Stimulated activated CD8-positive, alpha-beta memory T cell treated with anti-CD3 and anti-CD28 coated beads, Interleukin-7, amount 100 ng/mL, for 48 hours (primary cell): Measurements from ENCODE around the gene EVI5.
"Not testable (repeated sequence)": the region's sequence is repeated elsewhere in the genome, so short reads cannot be mapped to it uniquely, and the experiment has no call there.

ENCODE experiments used
- DNase-seq, 2 donors: peaks; one replicate each; pipeline ENCODE4 v3.0.0-alpha.2; 2020; ENCODE audit warnings: low read depth in 1 of 2; ENCODE audit errors: extremely low read depth in 1 of 2

EVI5 gene

GRCh38 chr1:92527670-92528069, 257.2 kb downstream of the EVI5 start:
- DNase-seq: no peak

DNA sequence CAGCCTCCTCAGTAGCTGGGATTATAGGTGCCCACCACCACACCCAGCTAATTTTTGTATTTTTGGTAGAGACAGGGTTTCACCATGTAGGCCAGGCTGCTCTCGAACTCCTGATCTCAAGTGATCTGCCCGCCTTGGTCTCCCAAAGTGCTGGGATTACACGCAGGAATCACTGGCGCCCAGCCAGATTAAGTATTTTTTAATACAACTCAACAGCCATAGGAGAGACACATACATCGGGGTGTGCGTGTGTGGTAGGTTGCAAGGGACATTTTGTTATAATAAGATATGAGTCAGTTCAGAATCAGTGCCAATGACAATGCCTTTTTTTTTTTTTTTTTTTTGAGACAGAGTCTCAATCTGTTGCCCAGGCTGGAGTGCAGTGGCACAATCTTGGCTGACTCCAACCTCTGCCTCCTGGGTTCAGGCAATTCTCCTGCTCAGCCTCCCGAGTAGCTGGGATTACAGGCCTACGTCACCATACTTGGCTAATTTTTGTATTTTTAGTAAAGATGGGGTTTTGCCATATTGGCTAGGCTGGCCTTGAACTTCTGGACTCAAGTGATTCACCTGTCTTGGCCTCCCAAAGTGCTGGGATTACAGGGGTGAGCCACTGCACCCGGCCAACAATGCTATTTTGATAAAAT, 259.8 kb downstream of the EVI5 start:
- not testable (repeated sequence) for DNase-seq

GRCh38 chr1:92519043-92519442, 265.9 kb downstream of the EVI5 start:
- DNase-seq: no peak

GRCh38 chr1:92516574-92516973, 268.3 kb downstream of the EVI5 start:
- DNase-seq: no peak

- no peak for DNase-seq
Measured at GRCh38 chr1:92515796-92516201, 269.1 kb downstream of the EVI5 start.

DNA sequence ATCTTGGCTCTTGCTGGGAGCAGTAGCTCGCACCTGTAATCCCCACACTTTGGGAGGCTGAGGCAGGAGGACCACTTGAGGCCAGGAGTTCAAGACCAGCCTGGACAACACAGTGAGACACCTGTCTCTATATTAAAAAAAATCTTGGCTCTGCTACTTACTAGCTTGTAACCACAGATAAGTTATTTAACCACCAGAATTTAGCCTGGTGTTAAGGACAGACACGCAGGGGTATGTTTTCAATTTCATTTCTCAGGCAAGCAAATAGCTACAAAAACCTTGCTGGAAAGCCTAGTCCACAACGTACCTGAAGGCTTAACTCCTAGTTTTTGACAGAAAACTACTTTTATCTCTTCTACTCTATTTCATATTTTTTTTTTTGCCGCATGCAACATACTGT, 273.4 kb downstream of the EVI5 start:
- DNase-seq: no peak

GRCh38 chr1:92509619-92510018, 275.3 kb downstream of the EVI5 start:
- no peak for DNase-seq

- DNase-seq: no peak
Measured at GRCh38 chr1:92505015-92505692, 279.8 kb downstream of the EVI5 start.

DNA sequence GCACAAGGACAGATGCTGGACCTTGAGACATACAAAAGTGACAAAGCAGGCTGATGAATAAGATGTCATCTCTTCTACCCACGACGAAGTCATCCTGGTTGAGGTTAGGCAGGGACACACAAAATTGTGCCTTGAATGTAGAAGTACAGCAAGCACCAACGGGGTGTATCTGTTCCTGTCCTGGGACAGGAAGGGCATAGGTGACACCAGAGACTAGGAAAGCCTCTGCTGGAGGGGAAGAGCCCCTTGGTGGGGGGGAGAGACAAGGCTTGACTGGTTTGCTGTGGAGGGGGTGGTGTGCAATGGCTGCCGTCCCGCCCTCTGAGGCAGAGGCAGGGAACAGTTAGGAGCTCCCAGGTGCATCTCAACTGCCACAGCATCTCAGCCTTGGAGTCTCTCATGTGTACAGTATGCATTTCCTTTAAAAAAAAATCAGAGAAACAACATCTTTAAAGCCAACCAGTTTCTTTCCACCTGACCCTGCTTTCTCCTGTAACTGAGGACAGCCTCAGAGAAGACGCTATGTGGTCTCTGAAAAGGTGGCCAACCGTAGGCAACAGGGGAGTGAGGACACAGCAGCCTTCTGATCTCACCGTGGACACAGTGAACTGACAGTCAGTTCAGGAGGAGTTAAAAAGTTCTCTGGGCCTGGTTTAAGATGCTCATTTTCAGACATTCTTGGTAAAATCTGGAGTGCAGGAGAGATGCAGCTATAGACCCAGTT, 280.5 kb downstream of the EVI5 start:
- DNase-seq: no peak

- no peak for DNase-seq
Measured at GRCh38 chr1:92503926-92504285, 281.0 kb downstream of the EVI5 start.

GRCh38 chr1:92503043-92503925, 281.6 kb downstream of the EVI5 start:
- DNase-seq: no peak

GRCh38 chr1:92502247-92502646, 282.7 kb downstream of the EVI5 start:
- no peak for DNase-seq

- DNase-seq: no peak
Measured at GRCh38 chr1:92500552-92500951, 284.4 kb downstream of the EVI5 start.

GRCh38 chr1:92495392-92496063, 289.4 kb downstream of the EVI5 start:
- DNase-seq: no peak

DNA sequence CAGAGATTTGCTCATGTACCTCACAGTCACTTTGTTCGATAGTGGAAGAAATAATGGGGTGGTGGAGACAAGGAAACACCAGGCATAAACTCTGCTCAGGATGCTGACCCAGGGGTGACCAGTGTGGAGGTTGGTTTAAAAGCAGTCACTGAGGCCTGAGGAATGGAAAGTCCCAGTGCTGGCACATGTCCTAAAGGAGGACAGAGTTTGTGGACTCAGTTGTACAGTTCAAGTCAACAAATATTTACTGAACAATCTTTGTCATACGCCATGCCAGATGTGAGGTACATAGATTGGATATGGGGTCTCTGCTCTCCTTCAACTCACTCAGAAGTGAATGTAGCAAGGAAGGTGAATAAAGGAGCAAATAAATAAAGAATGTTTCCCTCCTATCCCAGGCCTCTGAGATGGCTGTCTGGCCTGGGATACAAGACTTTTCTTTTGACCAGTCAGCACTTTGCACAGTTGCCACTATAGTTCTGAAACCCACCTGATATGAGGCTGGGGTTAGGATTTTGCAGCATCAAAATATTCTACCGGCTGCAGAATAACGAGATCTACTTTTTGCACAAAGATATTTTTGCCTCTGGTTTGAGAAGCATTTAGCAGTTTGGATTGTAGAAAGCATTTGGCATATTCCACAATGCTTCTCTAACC, 290.3 kb downstream of the EVI5 start:
- DNase-seq: no peak

GRCh38 chr1:92493139-92493538, 291.8 kb downstream of the EVI5 start:
- DNase-seq: no peak

- no peak for DNase-seq
Measured at GRCh38 chr1:92488832-92489231, 296.1 kb downstream of the EVI5 start.

- no peak for DNase-seq
Measured at GRCh38 chr1:92488416-92488815, 296.5 kb downstream of the EVI5 start.

GRCh38 chr1:92487078-92487605, 297.8 kb downstream of the EVI5 start:
- no peak for DNase-seq
